Limb (tissue), 2 donors: ENCODE measurements around the gene ADGRD1.

Experiments used
- DNase-seq, 2 donors: peaks; one replicate each; pipeline ENCODE4 v3.0.0-alpha.2; 2016; ENCODE audit errors: extremely low spot score in 2 of 2

The ADGRD1 gene

GRCh38 chr12:131006036-131006735 is 52.5 kb downstream of the ADGRD1 start:
- DNase-seq: no peak

- peak; percentile 58 to 68 for DNase-seq
Measured at GRCh38 chr12:131007031-131007739, 53.5 kb downstream of the ADGRD1 start.

GRCh38 chr12:131007740-131008117 is 54.0 kb downstream of the ADGRD1 start:
- DNase-seq: no peak

- DNase-seq: no peak
Measured at GRCh38 chr12:131008131-131008912, 54.6 kb downstream of the ADGRD1 start.

- DNase-seq: no peak
Measured at GRCh38 chr12:131008913-131009270, 55.2 kb downstream of the ADGRD1 start.

- no peak for DNase-seq
Measured at GRCh38 chr12:131009595-131010395, 56.1 kb downstream of the ADGRD1 start.

GRCh38 chr12:131010396-131011131 is 56.9 kb downstream of the ADGRD1 start:
- no peak for DNase-seq

GRCh38 chr12:131011165-131012079 is 57.7 kb downstream of the ADGRD1 start:
- peak in 1 of 2 donors; percentile 53 for DNase-seq

GRCh38 chr12:131012279-131013069 is 58.8 kb downstream of the ADGRD1 start:
- DNase-seq: no peak

GRCh38 chr12:131013118-131013517 is 59.4 kb downstream of the ADGRD1 start:
- no peak for DNase-seq

GRCh38 chr12:131014343-131014742 is 60.6 kb downstream of the ADGRD1 start:
- no peak for DNase-seq

- DNase-seq: no peak
Measured at GRCh38 chr12:131015581-131016337, 62.1 kb downstream of the ADGRD1 start.

- DNase-seq: no peak
Measured at GRCh38 chr12:131017477-131017991, 63.8 kb downstream of the ADGRD1 start.

GRCh38 chr12:131018019-131018620 is 64.4 kb downstream of the ADGRD1 start:
- no peak for DNase-seq

GRCh38 chr12:131018808-131019397 is 65.2 kb downstream of the ADGRD1 start:
- DNase-seq: no peak

GRCh38 chr12:131020326-131021153 is 66.8 kb downstream of the ADGRD1 start:
- no peak for DNase-seq
